Mucosa of gallbladder (tissue), 1 donor: ENCODE data around the gene CXCL16. TPM values are rescaled to one million over a fixed set of nuclear protein-coding genes. Genes with fewer than 3 reads are reported as not detected.

Experiments
- DNase-seq: peaks from one replicate; pipeline ENCODE4 v3.0.0-alpha.2; 2020; ENCODE audit warnings: low spot score
- total RNA-seq: library from RNA; stranded (reverse); gene quantifications from one replicate; pipeline ENCODE4 v1.2.1, GENCODE V29; 2021
- donor health status: DM: no; HTN: no; CAD: no.

Gene CXCL16
- total RNA-seq, 1 donor from 2014 or later: 92.6 TPM

DNA sequence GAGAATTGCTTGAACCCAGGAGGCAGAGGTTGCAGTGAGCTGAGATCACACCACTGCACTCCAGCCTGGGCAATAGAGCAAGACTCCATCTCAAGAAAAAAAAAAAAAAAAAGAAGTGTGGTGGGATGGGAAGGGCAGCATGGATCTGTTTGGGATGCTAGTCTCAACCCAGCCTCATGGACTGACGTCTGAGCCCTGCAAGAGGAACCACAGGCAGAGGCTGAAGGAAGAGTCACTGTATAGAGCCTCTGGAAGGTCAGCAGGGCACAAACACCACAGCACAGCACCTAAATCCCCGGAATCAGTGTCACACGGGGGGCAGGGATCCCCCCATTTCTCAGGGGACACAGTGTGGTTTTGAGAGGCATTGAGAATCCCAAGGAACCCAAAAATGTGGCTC is 10.9 kb upstream of the CXCL16 start:
- no peak for DNase-seq

DNA sequence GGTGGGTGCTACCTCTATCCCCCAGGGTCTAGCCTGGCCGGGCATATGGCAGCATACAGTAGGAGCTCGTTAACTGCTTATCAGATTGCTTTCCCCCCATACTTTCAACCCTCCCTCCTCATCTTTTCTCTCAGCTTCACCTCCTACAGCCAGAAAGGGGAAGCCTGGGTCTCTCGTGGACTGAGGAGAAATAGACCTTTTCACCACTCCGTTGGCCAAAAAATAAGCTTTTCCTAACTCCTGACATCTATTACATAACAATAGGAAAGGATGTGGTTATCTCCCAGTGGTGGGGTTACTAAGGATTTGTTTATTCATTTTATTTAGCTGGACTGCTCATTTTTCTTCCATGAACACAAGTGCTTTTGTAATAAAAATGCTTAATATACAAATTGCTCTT is 9.0 kb upstream of the CXCL16 start:
- DNase-seq: no peak

DNA sequence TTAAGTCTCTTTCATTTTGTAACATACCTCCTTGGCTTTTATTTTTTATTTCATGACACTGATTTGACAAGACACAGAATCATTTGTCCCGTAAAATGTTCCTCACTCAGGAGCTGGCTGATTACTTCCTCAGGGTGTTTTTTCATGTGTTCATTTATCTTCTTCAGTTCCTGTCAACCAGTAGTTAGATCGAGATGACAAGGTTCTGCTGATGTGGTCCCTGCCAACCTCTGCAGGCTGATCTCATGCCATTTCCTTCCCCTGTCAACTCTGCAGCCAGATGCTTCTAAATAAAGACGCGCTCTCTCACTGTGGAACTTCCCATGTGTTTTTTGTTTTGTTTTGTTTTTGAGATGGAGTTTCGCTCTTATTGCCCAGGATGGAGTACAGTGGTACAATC is 8.1 kb upstream of the CXCL16 start:
- DNase-seq: no peak

DNA sequence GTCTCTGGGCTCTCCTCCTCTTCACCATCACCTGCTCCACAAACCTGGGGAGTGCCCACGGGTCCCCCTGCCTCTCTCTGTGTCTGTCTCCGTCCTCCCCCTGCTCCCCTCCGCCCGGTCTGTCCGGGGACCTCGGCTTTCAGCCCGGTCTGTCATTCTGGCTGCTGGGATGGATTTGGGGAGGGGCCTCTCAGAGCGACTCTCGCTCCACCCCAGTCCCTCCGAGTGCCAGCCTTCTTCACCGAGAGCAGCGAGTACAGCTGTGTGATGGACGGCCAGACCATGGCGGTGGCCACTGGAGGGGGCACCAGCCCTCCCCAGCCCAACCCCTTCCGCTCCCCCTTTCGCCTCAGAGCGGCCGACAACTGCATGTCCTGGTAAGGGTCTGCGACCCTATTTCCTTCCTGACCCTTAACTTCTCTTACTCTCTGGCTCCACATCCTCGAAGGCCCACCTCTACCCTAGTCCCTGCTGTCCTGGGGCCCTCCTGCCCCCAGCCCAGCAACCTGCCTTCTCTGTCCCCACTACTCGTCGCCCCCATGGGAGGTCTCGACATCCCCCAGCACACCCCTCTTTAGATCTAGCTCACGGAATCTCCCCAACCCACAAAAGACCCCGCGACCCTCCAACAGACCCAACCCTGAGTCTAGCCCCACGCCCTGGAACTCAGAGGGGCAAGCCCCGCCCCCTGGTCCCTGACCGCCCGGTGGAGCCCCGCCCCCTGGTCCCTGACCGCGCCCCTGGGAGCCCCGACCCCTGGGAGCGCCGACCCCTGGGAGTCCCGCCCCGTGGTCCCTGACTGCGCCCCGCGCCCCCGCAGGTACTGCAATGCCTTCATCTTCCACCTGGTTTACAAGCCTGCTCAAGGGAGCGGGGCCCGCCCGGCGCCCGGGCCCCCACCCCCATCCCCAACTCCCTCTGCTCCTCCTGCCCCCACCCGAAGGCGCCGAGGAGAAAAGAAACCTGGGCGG is 5.6 kb upstream of the CXCL16 start:
- DNase-seq: no peak

DNA sequence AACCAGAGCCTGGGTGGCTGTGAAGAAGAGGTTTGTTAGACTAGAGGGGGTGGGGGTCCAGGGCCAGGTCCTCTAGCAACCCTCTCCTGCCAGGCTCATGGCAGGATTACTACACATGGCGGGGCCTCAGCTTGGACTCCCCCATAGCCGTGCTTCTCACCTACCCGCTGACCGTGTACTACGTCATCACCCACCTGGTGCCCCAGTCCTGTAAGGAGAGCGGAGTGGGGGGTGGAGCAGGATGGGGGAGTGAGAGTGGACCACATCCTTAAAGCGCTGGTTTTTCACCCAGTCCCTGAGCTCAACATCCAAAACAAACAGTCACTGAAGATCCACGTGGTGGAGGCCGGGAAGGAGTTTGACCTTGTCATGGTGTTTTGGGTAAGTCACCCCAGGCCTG is 4.2 kb upstream of the CXCL16 start:
- DNase-seq: no peak

DNA sequence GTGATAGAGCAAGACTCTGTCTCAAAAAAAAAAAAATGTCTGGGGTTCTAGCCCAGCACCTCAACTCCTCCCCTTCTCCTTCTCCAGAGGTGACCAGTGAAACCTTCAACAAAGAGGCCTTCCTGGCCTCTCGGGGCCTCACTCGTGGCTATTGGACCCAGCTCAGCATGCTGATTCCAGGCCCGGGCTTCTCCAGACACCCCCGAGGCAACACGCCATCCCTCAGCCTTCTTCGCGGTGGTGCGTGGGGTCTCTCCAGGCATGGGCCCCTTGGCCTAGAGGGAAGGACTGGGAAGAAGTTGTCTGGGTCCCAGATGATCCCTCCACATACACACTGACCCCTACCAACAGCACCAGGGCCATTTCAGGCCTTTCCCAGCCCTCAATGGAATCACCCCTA is 3.5 kb upstream of the CXCL16 start:
- no peak for DNase-seq

DNA sequence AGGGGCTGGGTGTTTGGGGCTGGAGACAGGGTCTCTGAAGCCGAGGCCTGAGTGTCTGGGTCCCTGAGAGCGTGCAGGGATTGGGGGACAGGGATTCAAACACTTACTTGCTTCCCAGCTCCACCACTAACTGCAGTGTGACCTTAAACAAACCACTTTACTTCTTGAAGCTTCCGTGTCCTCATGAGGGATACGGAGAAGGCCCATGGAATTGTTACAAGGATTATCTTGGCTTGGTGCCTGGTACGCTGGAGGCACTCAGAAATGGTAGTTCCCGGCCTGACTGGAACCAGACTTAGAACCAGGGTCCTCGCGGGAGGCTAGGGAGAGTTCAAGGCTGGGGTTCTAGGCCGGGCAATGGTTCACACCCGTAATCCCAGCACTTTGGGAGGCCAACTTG is 2.9 kb upstream of the CXCL16 start:
- DNase-seq: no peak

DNA sequence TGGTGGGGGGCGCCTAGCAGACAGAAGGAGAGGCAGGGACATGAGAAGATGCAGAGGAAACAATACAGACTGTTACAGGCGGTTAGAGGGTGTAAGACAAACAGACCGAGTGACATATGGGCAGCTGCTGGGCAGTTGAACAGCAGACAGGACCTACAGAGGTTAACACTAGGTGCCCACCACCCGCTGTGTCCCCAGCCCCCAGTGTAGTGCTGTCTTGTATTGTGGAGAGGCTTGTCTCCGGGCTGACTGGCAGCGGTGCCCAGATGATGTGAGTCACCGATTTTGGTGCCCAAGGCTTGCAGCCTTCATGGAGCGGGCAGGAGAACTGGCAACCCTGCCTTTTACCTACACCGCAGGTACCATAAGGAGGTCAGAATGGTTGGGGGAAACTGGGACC is 2.4 kb upstream of the CXCL16 start:
- DNase-seq: no peak

DNA sequence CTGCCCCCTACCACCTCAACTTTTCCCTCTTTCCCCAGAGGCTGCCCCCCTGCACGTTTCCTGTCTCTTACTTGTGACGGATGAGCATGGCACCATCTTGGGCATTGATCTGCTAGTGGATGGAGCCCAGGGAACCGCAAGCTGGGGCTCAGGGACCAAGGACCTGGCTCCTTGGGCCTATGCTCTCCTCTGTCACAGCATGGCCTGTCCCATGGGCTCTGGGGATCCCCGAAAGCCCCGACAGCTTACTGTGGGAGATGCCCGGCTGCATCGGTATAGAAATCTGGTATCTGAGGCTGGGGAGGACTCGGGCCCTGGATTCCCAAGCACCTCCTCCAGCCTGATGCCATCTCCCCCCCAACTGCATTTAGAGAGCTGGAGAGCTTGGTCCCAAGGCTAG is 1.8 kb upstream of the CXCL16 start:
- DNase-seq: no peak

DNA sequence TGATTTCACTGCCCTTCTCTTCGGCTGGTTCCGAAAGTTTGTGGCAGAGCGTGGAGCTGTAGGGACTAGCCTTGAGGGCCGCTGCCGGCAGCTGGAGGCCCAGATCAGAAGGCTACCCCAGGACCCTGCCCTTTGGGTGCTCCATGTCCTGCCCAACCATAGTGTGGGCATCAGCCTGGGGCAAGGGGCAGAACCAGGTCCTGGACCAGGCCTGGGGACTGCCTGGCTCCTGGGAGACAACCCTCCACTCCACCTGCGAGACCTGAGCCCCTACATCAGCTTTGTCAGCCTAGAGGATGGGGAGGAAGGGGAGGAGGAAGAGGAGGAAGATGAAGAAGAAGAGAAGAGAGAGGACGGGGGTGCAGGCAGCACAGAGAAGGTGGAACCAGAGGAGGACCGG is 856 bp upstream of the CXCL16 start:
- no peak for DNase-seq

DNA sequence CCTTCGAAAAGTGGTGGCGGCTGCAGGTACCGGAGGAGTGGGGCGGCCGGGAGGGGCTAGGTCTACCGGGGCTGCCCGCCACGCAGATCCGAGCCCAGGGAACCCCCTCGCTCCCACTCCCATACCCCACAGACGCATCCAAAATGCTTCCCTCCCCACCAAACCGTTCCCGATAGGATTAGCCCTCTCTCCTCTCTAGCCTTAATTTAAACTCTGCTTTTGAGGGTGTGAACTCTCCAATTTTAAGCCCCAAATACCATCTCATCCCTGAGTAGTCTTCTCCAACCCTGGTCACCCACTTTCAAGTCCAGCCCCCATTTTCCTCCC is 260 bp upstream of the CXCL16 start:
- DNase-seq: no peak

DNA sequence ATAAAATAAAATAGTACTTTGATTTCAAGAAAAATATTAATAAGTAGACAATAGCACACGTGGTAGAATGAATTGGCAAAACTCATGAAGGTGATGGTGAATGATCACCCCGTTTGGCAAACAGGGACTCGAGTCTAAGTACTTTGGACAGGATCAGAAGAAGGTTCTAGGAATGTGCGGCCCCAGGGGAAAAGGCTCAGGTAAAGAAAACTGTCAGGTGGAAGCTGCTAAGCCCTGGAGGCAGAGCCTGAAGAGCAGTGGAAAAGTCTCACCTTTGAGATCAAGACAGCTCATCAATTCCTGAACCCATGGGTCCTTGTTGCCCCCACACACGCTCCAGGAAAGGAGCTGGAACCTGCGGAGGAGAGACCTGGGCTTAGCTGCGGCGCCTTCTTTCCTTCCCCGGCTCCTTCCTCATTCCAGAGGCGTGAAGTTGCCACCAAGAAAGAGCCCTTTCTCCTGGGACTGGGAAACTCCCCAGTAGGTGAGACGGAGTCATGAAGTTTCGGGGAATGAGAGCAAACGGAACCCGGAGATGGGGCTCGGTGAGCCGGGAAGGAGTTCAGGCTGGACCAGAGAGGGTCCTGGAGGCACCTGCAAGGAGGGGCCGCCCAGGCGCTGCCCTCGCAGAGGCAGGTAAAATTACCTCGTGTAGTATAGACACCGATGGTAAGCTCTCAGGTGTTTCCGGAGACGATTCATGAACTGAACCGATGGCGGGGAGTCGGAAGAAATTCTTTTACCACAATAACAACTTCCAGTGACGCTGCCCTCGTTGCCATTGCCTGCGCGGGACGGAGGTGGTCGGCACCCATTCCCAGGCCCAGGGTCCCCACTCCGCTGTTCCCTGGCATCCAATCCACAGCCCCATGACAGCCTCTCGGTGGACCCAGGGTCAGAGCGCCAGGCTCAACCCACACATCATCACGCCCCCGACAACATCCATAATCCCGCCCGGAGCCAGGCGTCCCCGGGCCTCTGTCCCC is 1.3 kb downstream of the CXCL16 start:
- peak; percentile 45 for DNase-seq

DNA sequence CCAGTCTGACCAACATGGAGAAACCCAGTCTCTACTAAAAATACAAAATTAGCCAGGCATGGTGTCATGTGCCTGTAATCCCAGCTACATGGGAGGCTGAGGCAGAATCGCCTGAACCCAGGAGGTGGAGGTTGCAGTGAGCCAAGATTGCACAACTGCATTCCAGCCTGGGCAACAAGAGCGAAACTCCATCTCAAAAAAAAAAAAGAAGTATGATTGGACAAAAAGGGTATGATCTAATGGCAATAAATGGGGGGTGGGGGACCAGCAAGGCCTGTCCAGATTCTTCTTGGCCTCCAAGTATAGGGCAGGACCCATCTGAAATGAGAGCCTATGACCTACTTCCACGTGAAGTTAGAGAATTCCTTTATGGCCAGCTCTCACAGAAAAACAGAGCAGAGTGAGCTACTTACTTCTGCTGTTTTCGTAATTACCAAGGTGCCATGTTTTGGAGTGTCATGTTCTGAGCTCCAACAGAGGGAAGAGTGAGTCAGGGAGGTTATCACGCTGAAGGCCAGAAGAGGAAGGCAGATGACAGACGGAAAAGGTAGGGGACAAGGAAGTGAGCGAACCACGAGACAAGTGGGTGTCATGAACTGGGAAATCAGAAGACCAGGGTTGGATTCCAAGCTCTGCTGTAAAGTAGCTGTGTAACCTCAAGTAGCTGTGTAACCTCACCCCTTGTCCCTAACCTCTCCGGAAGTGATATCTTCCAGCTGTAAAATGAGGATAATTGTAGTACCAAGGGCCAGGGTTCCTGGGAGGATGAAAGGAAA is 3.7 kb downstream of the CXCL16 start:
- peak; percentile 54 for DNase-seq

DNA sequence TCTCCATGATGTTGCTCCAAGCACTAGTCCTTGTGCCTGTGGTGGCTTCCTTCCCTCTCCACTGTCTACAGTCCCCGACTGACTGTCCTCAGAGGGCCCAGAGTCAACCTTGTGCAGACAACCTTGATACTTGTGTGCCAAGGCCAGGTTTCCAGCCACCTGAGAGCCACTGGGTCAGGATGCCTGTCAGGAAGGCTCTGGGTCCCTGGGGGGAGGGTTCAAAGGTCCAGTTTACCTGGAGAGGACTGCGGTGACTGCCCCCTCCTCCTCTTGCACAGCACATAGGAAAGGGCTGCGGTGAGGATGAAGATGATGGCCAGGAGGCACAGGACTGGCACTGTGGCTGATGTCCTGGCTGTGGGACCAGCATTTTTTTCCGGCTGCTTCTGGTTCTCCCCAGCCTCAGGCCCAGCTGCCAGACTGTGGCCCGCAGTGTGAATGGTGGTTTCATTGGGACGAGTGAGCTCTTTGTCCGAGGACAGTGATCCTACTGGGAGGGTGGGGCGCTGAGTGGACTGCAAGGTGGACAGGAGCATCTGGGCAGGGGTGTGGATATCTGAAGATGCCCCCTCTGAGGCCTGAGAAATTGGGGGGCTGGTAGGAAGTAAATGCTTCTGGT is 4.8 kb downstream of the CXCL16 start:
- DNase-seq: no peak

DNA sequence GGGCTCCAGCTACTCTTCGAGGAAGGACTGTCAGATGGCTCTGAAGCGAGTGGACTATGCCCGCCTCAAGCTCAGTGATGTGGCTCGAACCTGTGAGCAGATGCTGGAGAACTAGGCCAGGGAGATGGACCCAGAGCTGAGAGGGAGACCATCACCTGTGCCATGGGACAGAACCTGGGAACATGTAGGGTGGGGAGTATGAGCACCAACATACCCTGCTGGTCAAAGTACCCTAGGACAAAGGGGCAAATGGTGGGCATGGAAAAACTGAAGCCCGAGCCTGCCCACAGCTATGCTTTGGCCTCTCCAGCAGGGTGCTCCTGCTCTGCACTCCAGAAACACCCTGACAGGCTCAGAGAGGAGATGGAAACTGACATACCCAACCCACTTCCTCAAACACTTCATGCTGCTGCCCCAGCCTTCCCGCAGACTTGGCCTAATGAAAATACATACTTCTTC is 6.6 kb downstream of the CXCL16 start:
- DNase-seq: no peak

DNA sequence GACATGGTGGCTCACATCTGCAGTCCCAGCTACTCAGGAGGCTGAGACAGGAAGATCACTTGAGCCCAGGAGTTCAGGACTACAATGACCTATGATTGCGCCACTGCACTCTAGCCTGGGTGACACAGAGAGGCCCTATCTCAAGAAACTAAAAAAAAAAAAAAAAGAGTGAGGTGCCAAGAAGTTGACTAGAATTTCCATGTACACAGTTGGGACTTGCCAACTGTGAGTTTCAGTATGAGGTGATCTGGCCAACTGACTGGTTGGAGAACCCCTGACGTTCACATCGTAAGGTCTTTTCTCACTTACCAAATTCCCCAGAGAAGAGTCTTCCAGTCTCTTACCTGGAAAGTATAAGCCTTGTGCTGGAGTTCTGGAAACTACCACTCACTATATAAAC is 11.6 kb downstream of the CXCL16 start:
- no peak for DNase-seq

DNA sequence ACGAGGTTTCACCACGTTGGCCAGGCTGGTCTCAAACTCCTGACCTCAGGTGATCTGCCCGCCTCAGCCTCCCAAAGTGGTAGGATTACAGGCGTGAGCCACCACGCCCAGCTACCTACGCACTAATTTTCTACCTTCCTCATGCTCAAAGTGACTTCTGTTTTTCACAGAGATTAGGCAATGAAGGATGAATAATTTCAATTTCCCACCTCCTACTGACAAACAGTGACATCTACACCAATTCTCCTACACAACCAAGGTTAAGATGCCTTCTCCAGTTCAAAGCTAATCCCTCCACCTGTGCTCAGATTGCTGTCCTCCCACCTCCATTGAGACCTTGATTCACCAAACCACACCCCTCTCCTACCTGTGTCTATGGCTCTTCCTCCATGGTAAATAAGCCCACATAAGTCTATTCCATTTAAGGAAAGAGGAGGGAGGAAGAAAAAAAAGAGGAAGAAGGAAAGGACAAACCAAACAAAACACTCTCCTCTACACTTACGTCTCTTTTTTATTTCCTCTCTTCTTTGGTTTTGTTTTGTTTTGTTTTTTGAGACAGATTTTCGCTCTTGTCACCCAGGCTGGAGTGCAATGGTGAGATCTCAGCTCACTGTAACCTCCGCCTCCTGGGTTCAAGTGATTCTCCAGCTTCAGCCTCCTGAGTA is 13.9 kb downstream of the CXCL16 start:
- no peak for DNase-seq

DNA sequence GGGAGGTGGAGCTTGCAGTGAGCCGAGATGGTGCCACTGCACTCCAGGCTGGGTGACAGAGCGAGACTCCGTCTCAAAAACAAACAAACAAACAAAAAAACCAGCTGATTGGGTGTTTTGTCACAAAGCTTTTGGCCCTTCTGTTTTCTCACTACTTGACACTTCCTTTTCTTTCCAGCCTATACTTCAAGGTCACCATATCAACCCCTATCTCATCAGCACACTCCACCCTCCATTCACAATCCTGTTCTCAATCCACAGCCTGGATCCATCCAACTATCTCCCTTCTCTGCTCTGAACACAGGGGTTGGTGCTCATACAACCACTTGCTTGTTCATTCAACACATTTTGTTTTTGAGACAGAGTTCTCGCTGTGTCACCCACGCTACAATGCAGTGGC is 15.1 kb downstream of the CXCL16 start:
- no peak for DNase-seq

DNA sequence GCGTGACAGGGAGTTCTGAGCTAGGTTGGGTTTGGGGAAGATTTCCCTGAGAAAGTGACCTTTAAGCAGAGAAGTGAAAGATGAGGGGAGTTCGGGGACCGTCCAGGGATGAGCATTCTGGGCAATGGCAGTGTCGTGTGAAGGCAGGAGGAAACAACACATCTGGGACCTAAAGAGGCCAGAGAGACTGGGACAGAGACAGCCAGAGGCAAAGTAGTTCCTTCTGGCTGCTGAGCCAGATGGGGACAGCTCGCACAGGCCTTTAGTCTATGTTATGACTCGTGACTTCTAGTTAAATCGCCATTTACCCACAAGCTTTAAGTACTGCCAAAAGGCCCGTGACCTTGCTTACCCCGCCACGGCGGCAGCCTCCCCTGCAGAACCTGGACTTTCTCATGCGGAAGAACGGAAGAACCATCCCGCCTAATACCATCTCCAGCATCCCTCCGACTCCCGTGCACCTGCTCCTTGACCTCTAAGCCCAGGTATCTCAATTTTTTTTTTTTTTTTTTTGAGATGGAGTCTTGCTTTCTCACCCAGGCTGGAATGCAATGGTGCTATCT is 17.0 kb downstream of the CXCL16 start:
- DNase-seq: no peak
